H7 (cell line): ENCODE data around the gene ZDHHC21. TPM values are rescaled to one million over a fixed set of nuclear protein-coding genes. Genes with fewer than 3 reads are reported as not detected.

ENCODE experiments used
- total RNA-seq: library from RNA; depleted of rRNA; stranded (reverse); fragments of >200 nt; shearing (Covaris generic); gene quantifications from 2 replicates; pipeline ENCODE4 v1.2.3, GENCODE V29; 2014; rRNA removed

ZDHHC21 gene
- total RNA-seq, 1 experiment from 2014 or later, result 3.7 TPM

Other genes with a start within 250 kb of the ZDHHC21 start
- gene CER1, start 29.3 kb upstream of the ZDHHC21 start, total RNA-seq, result 197 and 1,033 TPM in 2 replicates
- gene FREM1, start 217.0 kb upstream of the ZDHHC21 start, total RNA-seq, result 0.85 and 4.8 TPM in 2 replicates